Gastrocnemius medialis (tissue), 4 donors: ENCODE results near the gene CDKL2. TPM values are rescaled to one million over a fixed set of nuclear protein-coding genes. Genes with fewer than 3 reads are reported as not detected.

ENCODE experiments used
- ATAC-seq, 2 donors: fragments of 150-250 bp; one replicate each; pipeline ENCODE4 v1.9.1; 2016
- DNase-seq, 2 donors: peaks; one replicate each; pipeline ENCODE4 v3.0.0-alpha.2; 2019
- H3K27ac ChIP-seq, 4 donors: fragments of 200-600 bp; sonication (generic); 1 replicate in 1 of 4; 2 replicates in 3 of 4; pipeline ENCODE4 v1.5.1; 2016 to 2018; ENCODE audit warnings: mild to moderate bottlenecking in 2 of 4, moderate library complexity in 1 of 4
- H3K27me3 ChIP-seq, 3 donors: fragments of 200-600 bp; sonication (generic) in 2 of 3; 1 replicate in 1 of 3; 2 replicates in 2 of 3; pipeline versions ENCODE4 v1.5.1 to v1.6.0; 2016 to 2019; ENCODE audit warnings: mild to moderate bottlenecking in 1 of 3, moderate library complexity in 1 of 3
- H3K36me3 ChIP-seq, 2 donors: fragments of 200-600 bp; sonication (generic) in 1 of 2; one replicate each; pipeline ENCODE4 v1.5.1; 2017 to 2018
- H3K4me1 ChIP-seq, 2 donors: fragments of 200-600 bp; sonication (generic) in 1 of 2; one replicate each; pipeline ENCODE4 v1.5.1; 2016 to 2017; ENCODE audit warnings: mild to moderate bottlenecking in 2 of 2
- H3K4me3 ChIP-seq, 4 donors: fragments of 200-600 bp; sonication (generic) in 3 of 4; 1 replicate in 1 of 4; 2 replicates in 3 of 4; pipeline ENCODE4 v1.5.1; 2016 to 2019; ENCODE audit warnings: mild to moderate bottlenecking in 2 of 4
- H3K9me3 ChIP-seq, 3 donors: fragments of 200-600 bp; sonication (generic) in 2 of 3; 1 replicate in 1 of 3; 2 replicates in 2 of 3; pipeline ENCODE4 v1.5.1; 2016 to 2019
- CTCF ChIP-seq, 5 experiments: fragments of 450-650 bp in 3 of 5; fragments of 200-600 bp in 2 of 5; sonication (generic) in 2 of 5; IDR thresholded peaks in 4 of 5; conservative IDR thresholded peaks in 1 of 5; 1 replicate in 4 of 5; 2 replicates in 1 of 5; pipeline ENCODE4 v1.5.1; 2016 to 2019; ENCODE audit warnings: antibody characterized with exemption in 5 of 5, mild to moderate bottlenecking in 3 of 5, moderate library complexity in 3 of 5
- POLR2A ChIP-seq, 2 donors: fragments of 450-650 bp; IDR thresholded peaks; one replicate each; pipeline ENCODE4 v1.6.1; 2017; ENCODE audit warnings: antibody characterized with exemption in 2 of 2, mild to moderate bottlenecking in 2 of 2, moderate library complexity in 2 of 2
- in situ Hi-C, 4 donors: fragments of 200-750 bp; cut with MboI; loops; one replicate each; pipeline versions ENCODE4 v1.15.0 to v1.8.0; 2017; ENCODE audit warnings: low sequenced_read_pairs in 4 of 4
- intact Hi-C: fragments of 100-400 bp; cut with DNase I; formaldehyde crosslinking; loops from one replicate; pipeline ENCODE4 v1.15.1; 2023; ENCODE audit warnings: low total_unique reads
- total RNA-seq, 4 donors: library from RNA; depleted of rRNA; stranded (reverse); fragments of >200 nt; gene quantifications; one replicate each; pipeline versions ENCODE4 v1.1.0 to v1.2.3, GENCODE V29; 2016

Gene CDKL2
- total RNA-seq, 4 donors from 2014 or later = not detected

- in situ Hi-C loops = no loop called here
- H3K4me1 ChIP-seq = no peaks in the 10 kb centered on the region
- intact Hi-C loops = no loop called here
- H3K36me3 ChIP-seq = no peaks in the 10 kb centered on the region
- no peak for DNase-seq
- TF ChIP-seq CTCF (IDR thresholded peaks at IDR 0.05 in 4 of 5, conservative IDR thresholded peaks at IDR 0.05 in 1 of 5) = no peak
- TF ChIP-seq POLR2A (IDR thresholded peaks at IDR 0.05) = no peak
- H3K27ac ChIP-seq = no peak overlapping the region
- no peaks in the 10 kb centered on the region for H3K27me3 ChIP-seq
- ATAC-seq = no peak
- H3K9me3 ChIP-seq = no peaks in the 10 kb centered on the region
- no peak overlapping the region for H3K4me3 ChIP-seq
These were observed 64.8 kb downstream of the CDKL2 start for GRCh38 chr4:75565481-75565880.

- intact Hi-C loops = no loop called here
- Histone ChIP-seq H3K27ac (no peak overlapping the region), H3K4me3 (no peak overlapping the region), H3K9me3 (no peaks in the 10 kb centered on the region), H3K27me3 (no peaks in the 10 kb centered on the region), H3K4me1 (no peaks in the 10 kb centered on the region), H3K36me3 (no peaks in the 10 kb centered on the region)
- ATAC-seq = no peak
- DNase-seq = no peak
- in situ Hi-C loops = no loop called here
- TF ChIP-seq CTCF (IDR thresholded peaks at IDR 0.05 in 4 of 5, conservative IDR thresholded peaks at IDR 0.05 in 1 of 5) (no peak), POLR2A (IDR thresholded peaks at IDR 0.05) (no peak)
These were observed 66.3 kb downstream of the CDKL2 start for GRCh38 chr4:75564023-75564422.

GRCh38 chr4:75561789-75562188, 68.5 kb downstream of the CDKL2 start:
- DNase-seq (no peak), ATAC-seq (no peak)
- H3K27me3 ChIP-seq = no peaks in the 10 kb centered on the region
- in situ Hi-C loops (no loop called here), intact Hi-C loops (no loop called here)
- no peaks in the 10 kb centered on the region for H3K36me3 ChIP-seq
- no peaks in the 10 kb centered on the region for H3K9me3 ChIP-seq
- no peak overlapping the region for H3K4me3 ChIP-seq
- no peak overlapping the region for H3K27ac ChIP-seq
- no peaks in the 10 kb centered on the region for H3K4me1 ChIP-seq
- no peak for TF ChIP-seq CTCF (IDR thresholded peaks at IDR 0.05 in 4 of 5, conservative IDR thresholded peaks at IDR 0.05 in 1 of 5)
- TF ChIP-seq POLR2A (IDR thresholded peaks at IDR 0.05) = no peak

- no peak for DNase-seq
- Histone ChIP-seq H3K4me1 (no peaks in the 10 kb centered on the region), H3K9me3 (no peaks in the 10 kb centered on the region), H3K27me3 (no peaks in the 10 kb centered on the region), H3K36me3 (no peaks in the 10 kb centered on the region), H3K4me3 (no peak overlapping the region), H3K27ac (no peak overlapping the region)
- ATAC-seq = no peak
- intact Hi-C loops (no loop called here), in situ Hi-C loops (no loop called here)
- TF ChIP-seq CTCF (IDR thresholded peaks at IDR 0.05 in 4 of 5, conservative IDR thresholded peaks at IDR 0.05 in 1 of 5) (no peak), POLR2A (IDR thresholded peaks at IDR 0.05) (no peak)
These were observed 72.6 kb downstream of the CDKL2 start for GRCh38 chr4:75557696-75558095.
